ENCODE data around the gene ALS2.
"Not testable (repeated sequence)": the region's sequence is repeated elsewhere in the genome, so short reads cannot be mapped to it uniquely, and the experiment has no call there.

The ALS2 gene

GRCh38 chr2:201790989-201791388 is 10.3 kb upstream of the ALS2 start:
- no peak for DNase-seq

- no peak for DNase-seq
These were observed 9.6 kb upstream of the ALS2 start for GRCh38 chr2:201790291-201790690.

- DNase-seq = no peak
These were observed 8.7 kb upstream of the ALS2 start for GRCh38 chr2:201789395-201789794.

GRCh38 chr2:201788371-201788770 is 7.6 kb upstream of the ALS2 start:
- no peak for DNase-seq

GRCh38 chr2:201786471-201786870 is 5.7 kb upstream of the ALS2 start:
- no peak for DNase-seq

- DNase-seq = no peak
These were observed 4.4 kb upstream of the ALS2 start for GRCh38 chr2:201785135-201785534.

GRCh38 chr2:201784563-201784962 is 3.8 kb upstream of the ALS2 start:
- no peak for DNase-seq

GRCh38 chr2:201781557-201782051 is 871 bp upstream of the ALS2 start:
- DNase-seq = no peak

GRCh38 chr2:201779901-201780673 is 646 bp downstream of the ALS2 start:
- no peak for DNase-seq

GRCh38 chr2:201777869-201778268 is 2.9 kb downstream of the ALS2 start:
- DNase-seq = no peak

GRCh38 chr2:201777043-201777442 is 3.7 kb downstream of the ALS2 start:
- no peak for DNase-seq

GRCh38 chr2:201775326-201775725 is 5.4 kb downstream of the ALS2 start:
- DNase-seq = no peak

- DNase-seq = no peak
These were observed 6.2 kb downstream of the ALS2 start for GRCh38 chr2:201774546-201774945.

- no peak for DNase-seq
These were observed 6.7 kb downstream of the ALS2 start for GRCh38 chr2:201773990-201774389.

GRCh38 chr2:201769666-201770373 is 10.9 kb downstream of the ALS2 start:
- DNase-seq = no peak

GRCh38 chr2:201768918-201769317 is 11.8 kb downstream of the ALS2 start:
- DNase-seq = no peak

- DNase-seq = no peak
These were observed 14.9 kb downstream of the ALS2 start for GRCh38 chr2:201765799-201766198.

- DNase-seq = not testable (repeated sequence)
These were observed 16.3 kb downstream of the ALS2 start for GRCh38 chr2:201764469-201764868.

GRCh38 chr2:201761101-201761500 is 19.6 kb downstream of the ALS2 start:
- DNase-seq = no peak

GRCh38 chr2:201759567-201759966 is 21.2 kb downstream of the ALS2 start:
- DNase-seq = no peak

- DNase-seq = no peak
These were observed 21.9 kb downstream of the ALS2 start for GRCh38 chr2:201758873-201759272.

GRCh38 chr2:201758234-201758633 is 22.5 kb downstream of the ALS2 start:
- no peak for DNase-seq

GRCh38 chr2:201754717-201755415 is 25.9 kb downstream of the ALS2 start:
- DNase-seq = no peak

- no peak for DNase-seq
These were observed 29.2 kb downstream of the ALS2 start for GRCh38 chr2:201751566-201751965.

Measured in DMS153 (cell line).